Measurements from ENCODE around the gene ROGDI. TPM values are rescaled to one million over a fixed set of nuclear protein-coding genes. Genes with fewer than 3 reads are reported as not detected.

ROGDI gene
- total RNA-seq, 1 experiment from 2014 or later, result 32.1 TPM

GRCh38 chr16:4772351-4772750 is 30.1 kb downstream of the ROGDI start:
- Mint-ChIP-seq H3K4me1 (peaks cover 11% of the 10 kb centered on the region), H3K36me3 (no peaks in the 10 kb centered on the region), H3K9me3 (no peaks in the 10 kb centered on the region), H3K27me3 (ENCODE audit: low read depth) (no peaks in the 10 kb centered on the region), H3K4me3 (no peak overlapping the region), H3K27ac (no peak overlapping the region)
- no peak for ATAC-seq
- TF ChIP-seq GRHL2 (CRISPR knock-in tag; IDR thresholded peaks at IDR 0.05; ENCODE audit: insufficient replicate concordance, severe bottlenecking), result no peak
- TF ChIP-seq RELA (CRISPR knock-in tag; IDR thresholded peaks at IDR 0.05; ENCODE audit: borderline replicate concordance), result no peak
- TF ChIP-seq, protein P1, sequence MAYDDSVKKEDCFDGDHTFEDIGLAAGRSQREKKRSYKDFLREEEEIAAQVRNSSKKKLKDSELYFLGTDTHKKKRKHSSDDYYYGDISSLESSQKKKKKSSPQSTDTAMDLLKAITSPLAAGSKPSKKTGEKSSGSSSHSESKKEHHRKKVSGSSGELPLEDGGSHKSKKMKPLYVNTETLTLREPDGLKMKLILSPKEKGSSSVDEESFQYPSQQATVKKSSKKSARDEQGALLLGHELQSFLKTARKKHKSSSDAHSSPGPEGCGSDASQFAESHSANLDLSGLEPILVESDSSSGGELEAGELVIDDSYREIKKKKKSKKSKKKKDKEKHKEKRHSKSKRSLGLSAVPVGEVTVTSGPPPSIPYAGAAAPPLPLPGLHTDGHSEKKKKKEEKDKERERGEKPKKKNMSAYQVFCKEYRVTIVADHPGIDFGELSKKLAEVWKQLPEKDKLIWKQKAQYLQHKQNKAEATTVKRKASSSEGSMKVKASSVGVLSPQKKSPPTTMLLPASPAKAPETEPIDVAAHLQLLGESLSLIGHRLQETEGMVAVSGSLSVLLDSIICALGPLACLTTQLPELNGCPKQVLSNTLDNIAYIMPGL (CRISPR knock-in tag; IDR thresholded peaks at IDR 0.05), result no peak
- TF ChIP-seq ZNF263 (CRISPR knock-in tag; IDR thresholded peaks at IDR 0.05; ENCODE audit: low read depth), result no peak
- no peak for TF ChIP-seq ELF4 (CRISPR knock-in tag; IDR thresholded peaks at IDR 0.05; ENCODE audit: low read depth)
- TF ChIP-seq SMAD3 (CRISPR knock-in tag; IDR thresholded peaks at IDR 0.05; ENCODE audit: borderline replicate concordance), result no peak
- no peak for TF ChIP-seq ZNF121 (CRISPR knock-in tag; IDR thresholded peaks at IDR 0.05)
- TF ChIP-seq, protein P2, sequence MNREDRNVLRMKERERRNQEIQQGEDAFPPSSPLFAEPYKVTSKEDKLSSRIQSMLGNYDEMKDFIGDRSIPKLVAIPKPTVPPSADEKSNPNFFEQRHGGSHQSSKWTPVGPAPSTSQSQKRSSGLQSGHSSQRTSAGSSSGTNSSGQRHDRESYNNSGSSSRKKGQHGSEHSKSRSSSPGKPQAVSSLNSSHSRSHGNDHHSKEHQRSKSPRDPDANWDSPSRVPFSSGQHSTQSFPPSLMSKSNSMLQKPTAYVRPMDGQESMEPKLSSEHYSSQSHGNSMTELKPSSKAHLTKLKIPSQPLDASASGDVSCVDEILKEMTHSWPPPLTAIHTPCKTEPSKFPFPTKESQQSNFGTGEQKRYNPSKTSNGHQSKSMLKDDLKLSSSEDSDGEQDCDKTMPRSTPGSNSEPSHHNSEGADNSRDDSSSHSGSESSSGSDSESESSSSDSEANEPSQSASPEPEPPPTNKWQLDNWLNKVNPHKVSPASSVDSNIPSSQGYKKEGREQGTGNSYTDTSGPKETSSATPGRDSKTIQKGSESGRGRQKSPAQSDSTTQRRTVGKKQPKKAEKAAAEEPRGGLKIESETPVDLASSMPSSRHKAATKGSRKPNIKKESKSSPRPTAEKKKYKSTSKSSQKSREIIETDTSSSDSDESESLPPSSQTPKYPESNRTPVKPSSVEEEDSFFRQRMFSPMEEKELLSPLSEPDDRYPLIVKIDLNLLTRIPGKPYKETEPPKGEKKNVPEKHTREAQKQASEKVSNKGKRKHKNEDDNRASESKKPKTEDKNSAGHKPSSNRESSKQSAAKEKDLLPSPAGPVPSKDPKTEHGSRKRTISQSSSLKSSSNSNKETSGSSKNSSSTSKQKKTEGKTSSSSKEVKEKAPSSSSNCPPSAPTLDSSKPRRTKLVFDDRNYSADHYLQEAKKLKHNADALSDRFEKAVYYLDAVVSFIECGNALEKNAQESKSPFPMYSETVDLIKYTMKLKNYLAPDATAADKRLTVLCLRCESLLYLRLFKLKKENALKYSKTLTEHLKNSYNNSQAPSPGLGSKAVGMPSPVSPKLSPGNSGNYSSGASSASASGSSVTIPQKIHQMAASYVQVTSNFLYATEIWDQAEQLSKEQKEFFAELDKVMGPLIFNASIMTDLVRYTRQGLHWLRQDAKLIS (CRISPR knock-in tag; IDR thresholded peaks at IDR 0.05; ENCODE audit: borderline replicate concordance), result no peak
- no peak for TF ChIP-seq ARID4B (CRISPR knock-in tag; IDR thresholded peaks at IDR 0.05; ENCODE audit: borderline replicate concordance)
- no peak for TF ChIP-seq ZNF317 (CRISPR knock-in tag; IDR thresholded peaks at IDR 0.05; ENCODE audit: borderline replicate concordance, low read depth)
- no peak for TF ChIP-seq EMX1 (CRISPR knock-in tag; IDR thresholded peaks at IDR 0.05)
- TF ChIP-seq ZBTB43 (CRISPR knock-in tag; IDR thresholded peaks at IDR 0.05), result no peak
- no peak for TF ChIP-seq CBFB (CRISPR knock-in tag; IDR thresholded peaks at IDR 0.05; ENCODE audit: low read depth)
- no peak for TF ChIP-seq FOXJ3 (CRISPR knock-in tag; IDR thresholded peaks at IDR 0.05; ENCODE audit: borderline replicate concordance)
- TF ChIP-seq ERG (CRISPR knock-in tag; IDR thresholded peaks at IDR 0.05), result no peak
- ChIA-PET CTCF (no interaction called here), POLR2A (interaction anchor here (0.7 kb wide), 1 partner anchor 95 kb away, joined by 4 read pairs; no protein-coding TSS in a partner anchor)
- DNase-seq (ENCODE audit: low spot score), result no peak
